GM18517 (cell line): ENCODE results near the gene PRICKLE2.

Experiments
- ATAC-seq: cut with Tn5 transposase; IDR thresholded peaks from one replicate; pipeline ENCODE4 v1.9.1; 2021; ENCODE audit warnings: mild to moderate bottlenecking, moderate library complexity; ENCODE audit not compliant: unreplicated experiment

Gene PRICKLE2

GRCh38 chr3:64254443-64254842, 29.2 kb upstream of the PRICKLE2 start:
- no peak for ATAC-seq

DNA sequence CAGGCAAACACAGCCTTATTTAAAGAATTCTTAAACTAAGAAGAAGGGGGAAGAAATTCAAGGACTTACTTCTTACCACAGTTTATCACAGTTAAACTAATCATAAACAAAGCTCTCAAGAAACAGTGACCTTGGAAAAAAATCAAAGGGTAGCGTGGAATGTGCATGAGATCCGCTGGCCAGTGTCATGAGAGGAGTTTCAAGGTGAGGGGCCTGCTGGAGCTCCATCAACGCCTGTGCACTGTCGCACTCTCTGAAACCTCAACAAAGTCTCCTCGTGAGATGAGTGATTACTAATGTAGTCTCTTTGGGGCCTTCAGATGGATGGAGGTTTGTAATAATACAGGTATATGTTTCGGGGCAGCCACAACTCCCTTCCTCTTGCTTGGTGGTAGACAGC, 28.4 kb upstream of the PRICKLE2 start:
- no peak for ATAC-seq

DNA sequence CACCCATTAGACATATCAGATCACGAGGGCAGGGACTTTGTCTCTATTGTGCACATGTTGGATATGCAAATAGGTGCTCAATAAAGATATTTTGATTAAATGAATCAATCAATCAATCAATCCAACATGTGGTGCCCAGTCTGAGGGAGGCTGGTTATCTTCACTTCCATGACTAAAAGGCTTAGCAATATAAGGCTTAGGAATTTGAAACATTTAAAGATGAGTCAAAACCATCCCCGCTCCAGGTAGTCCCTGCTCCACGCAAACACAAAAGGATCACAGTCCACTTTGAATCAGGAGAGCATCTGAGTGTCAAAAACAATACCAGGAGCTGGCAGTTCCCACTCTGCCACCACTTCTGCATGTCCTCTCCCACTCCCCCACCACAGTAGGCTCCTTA, 25.8 kb upstream of the PRICKLE2 start:
- no peak for ATAC-seq

GRCh38 chr3:64247991-64248646, 22.9 kb upstream of the PRICKLE2 start:
- ATAC-seq = no peak

DNA sequence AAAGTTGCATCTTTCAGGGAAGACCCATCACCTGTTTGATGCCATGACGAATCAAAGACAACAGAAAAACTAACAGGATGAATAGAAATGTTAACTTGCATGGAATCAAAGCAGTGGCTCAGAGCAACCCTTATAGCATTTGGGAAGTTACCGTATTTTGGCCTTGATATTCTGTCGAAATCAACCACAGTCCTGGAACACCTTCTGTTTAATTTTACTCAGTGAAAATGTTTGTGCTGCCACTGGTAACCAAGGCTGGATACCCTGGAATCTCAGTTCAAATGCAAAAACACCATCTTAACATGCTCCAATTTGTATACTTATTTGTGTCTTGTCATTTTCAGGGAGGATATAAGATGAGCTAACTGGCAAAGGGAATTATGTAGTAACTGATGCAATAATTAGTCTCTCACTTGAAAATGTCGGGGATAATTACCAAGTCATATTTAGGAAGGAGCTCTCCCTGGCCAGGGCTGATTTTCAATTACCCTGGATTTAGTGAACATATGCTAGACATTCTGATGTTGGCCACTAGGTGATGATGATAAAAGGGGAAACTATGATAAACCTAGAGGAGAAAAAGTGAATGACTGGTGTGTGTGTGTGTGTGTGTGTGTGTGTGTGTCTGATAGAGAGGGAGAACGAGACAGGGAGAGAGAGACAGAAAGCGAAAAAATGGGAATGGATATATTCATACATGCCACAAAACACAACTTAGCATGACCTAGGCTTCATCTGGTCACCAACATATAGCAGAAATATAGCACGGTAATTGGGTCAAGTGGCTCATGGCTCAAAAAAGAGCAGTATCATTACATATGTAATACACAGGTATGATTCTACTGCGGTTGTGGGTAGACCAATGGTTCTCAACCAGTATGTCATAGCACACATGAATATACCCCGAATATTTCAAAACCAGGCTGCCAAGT, 19.0 kb upstream of the PRICKLE2 start:
- no peak for ATAC-seq

DNA sequence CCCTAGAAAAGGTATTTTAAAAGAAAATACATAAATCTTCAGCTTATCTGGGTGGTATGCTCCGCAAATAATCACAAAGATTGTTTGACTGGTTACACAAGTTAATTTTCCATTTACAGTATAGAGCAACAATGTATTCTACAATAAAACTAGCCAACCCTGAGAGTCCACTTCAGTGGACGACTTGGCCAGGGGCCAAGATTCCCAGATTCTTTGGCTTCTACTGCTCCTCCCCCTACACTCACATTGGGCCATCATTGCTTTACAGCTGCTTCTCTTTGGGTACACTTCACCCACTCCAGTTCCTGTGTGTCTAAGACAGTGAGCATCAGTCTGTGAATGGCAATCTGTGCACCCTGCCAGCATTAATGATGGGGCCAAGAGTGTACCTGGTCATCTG, 17.2 kb upstream of the PRICKLE2 start:
- ATAC-seq = no peak

DNA sequence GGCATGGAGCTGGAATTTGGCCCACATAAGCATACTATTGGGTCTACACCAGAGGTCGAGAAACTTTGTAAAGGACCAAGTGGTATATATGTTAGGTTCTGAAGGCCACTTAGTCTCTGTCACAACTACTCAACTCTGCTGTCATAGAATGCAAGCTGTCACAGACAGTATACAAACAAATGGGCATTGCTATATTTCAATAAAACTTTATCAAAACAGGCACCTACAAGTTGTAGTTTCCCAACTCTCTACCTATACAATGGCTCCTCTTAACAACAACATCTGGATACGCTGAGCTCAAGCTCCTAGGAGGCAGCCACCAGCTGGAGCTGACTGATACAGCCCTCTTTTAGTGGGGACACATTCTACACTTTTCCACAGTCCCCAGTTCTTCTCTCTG, 15.7 kb upstream of the PRICKLE2 start:
- ATAC-seq = no peak

DNA sequence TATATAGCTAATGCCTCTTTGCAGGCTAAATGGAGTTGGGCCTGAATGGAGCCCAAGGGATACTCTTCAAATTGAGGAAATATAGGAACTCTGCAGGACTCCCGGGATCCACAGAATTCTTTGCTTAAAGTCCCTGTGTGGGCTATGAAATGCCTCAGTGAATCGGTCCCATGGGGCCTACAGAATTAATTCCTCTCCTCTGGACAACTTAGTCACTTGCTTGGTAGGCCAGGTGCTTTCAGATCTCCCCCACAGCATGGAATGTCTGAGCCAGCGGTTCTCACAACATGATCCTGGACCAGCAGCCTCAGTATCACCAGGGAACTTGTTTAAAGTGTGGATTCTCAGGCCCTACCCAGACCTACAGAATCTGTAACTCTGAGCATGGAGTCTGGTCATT, 15.1 kb upstream of the PRICKLE2 start:
- no peak for ATAC-seq

DNA sequence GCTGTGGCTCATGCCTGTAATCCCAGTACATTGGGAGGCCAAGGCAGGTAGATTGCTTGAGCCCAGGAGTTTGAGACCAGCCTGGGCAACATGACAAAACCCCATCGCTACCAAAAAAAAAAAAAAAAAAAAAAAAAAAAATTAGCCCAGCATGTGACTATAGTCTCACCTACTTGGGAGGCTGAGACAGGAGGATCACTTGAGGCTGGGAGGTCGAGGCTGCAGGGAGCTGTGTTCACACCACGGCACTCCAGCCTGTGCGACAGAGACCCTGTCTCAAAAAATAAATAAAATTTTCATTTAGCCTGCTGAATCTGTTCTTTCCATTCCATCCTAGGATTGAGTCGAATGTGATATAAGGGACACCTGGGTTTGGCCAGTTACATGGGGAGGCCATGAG, 14.6 kb upstream of the PRICKLE2 start:
- ATAC-seq = no peak

GRCh38 chr3:64238971-64239667, 13.9 kb upstream of the PRICKLE2 start:
- ATAC-seq = no peak

GRCh38 chr3:64237083-64237482, 11.8 kb upstream of the PRICKLE2 start:
- no peak for ATAC-seq

- no peak for ATAC-seq
Measured at GRCh38 chr3:64235605-64236004, 10.3 kb upstream of the PRICKLE2 start.

- ATAC-seq = no peak
Measured at GRCh38 chr3:64234571-64234970, 9.3 kb upstream of the PRICKLE2 start.

DNA sequence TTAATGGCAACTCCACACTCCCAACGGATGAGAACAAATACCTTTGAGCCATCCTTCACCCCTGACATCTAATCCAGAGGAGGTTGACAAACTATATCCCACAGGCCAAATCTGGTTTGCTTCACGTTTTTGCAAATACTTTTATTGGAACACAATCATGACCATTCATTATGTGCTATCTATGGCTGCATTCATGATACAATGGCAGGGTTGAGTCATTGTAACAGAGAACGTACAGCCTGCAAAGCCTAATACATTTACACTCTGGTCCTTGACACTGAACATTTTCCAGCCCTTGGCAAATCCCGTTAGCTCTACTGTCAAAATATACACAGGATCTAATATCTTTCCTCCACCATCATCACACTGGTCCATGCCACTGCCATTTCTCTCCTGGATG, 7.6 kb upstream of the PRICKLE2 start:
- no peak for ATAC-seq

GRCh38 chr3:64229903-64230302, 4.6 kb upstream of the PRICKLE2 start:
- ATAC-seq = no peak

DNA sequence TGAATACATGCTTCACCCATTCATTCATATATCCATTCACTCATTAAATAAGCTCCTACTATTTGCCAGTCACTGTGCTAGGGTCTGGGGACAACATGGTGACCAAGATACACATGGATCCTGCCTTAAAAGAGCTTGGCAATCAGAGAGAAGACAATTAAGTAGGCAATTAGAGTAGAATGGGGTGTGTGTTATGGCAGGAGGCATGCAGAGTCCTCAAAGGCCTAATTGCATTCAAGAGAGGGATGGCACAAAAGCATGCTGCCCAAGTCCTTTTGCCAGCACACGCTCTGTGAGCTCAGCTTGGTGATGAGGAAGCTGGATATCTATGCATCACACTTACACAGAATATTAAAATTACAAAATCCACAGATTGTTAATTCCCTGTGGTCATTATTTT, 2.8 kb upstream of the PRICKLE2 start:
- no peak for ATAC-seq

DNA sequence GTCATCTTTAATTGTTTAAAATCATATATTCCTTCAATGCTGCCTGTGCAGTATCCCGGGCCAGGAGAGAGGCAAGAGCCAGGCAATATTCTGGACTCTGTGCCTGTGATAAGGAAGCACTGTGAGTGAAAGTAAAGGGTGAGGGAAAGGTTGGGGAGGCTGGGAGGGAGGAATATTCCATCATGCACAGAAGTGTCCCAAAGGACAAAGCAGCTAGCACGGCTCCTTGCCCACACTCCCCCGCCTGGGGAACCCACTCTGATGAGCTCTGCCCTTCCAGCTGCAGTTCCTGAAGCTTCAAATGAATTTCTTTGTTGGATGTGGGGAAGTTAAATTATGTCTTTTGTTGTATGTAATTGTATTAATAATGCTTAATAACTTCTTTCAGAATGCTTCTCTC, 1.5 kb upstream of the PRICKLE2 start:
- ATAC-seq = no peak

- no peak for ATAC-seq
Measured at GRCh38 chr3:64225695-64226499, 631 bp upstream of the PRICKLE2 start.

GRCh38 chr3:64223791-64224745, 1.2 kb downstream of the PRICKLE2 start:
- ATAC-seq = no peak
